PFSK-1 (cell line): ENCODE measurements around the gene URB2.

Experiments used
- FOXP2 ChIP-seq: optimal IDR thresholded peaks from 2 replicates; pipeline ENCODE3; 2011; ENCODE audit warnings: borderline replicate concordance, control low read depth, inconsistent platforms; ENCODE audit not compliant: insufficient read depth; ENCODE audit errors: extremely low read length, extremely low read depth
- POLR2AphosphoS5 ChIP-seq: IDR thresholded peaks from 2 replicates; pipeline ENCODE4 v1.6.1; 2012; ENCODE audit warnings: low read depth, mild to moderate bottlenecking, control low read depth, low read length, moderate library complexity
- SIN3A ChIP-seq: IDR thresholded peaks from 2 replicates; pipeline ENCODE4 v1.6.1; 2012; ENCODE audit warnings: mild to moderate bottlenecking, low read length, moderate library complexity, borderline replicate concordance; ENCODE audit not compliant: insufficient read depth
- TAF1 ChIP-seq: IDR thresholded peaks from 2 replicates; pipeline ENCODE4 v1.6.1; 2012; ENCODE audit warnings: low read length, control low read depth, borderline replicate concordance; ENCODE audit not compliant: insufficient read depth
- TF ChIP-seq, protein P1 (sequence below), 2 experiments: IDR thresholded peaks; 2 replicates each; pipeline versions ENCODE4 v1.6.1 to v1.8.0; 2011 to 2012; ENCODE audit warnings: low read depth in 2 of 2, low read length in 2 of 2, control low read depth in 1 of 2, inconsistent platforms in 1 of 2, mild to moderate bottlenecking in 1 of 2, moderate library complexity in 1 of 2; ENCODE audit not compliant: insufficient read depth in 1 of 2

DNA sequence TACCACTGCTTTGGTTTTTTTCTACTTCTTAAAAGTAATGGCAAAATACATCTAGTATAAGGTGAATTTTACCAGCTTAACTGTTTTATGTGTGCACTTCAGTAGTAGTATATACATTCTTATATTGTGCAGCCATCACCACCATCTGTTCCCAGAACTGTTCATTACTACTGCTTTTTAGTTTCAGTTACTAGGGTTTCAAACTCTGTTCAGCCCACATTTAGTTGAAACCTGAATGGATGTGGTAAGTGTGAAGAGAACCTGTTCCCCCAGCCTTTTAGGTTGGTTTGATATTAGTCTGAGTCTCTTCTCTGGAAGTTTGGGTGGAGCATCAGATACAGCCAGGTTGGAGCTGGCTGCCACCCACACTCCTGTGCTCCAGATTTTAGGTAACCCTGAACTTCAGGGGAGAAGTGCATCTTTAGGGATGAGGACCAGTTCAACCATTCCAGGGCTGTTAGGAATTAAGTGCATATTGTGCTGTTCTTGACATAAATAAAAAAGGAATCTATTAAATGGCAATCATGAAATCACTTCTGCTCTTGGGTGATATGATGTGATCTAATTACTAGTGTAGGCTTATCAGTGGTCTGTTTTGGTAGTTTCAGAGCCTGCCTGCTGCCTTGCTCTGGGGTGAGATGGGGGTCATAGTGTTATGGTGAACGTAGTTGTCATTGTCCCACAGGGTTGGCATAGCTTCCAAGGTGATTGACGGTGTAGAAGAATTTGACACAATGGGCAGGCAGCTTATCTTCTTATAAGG lies 32.1 kb downstream of the URB2 start:
- TF ChIP-seq POLR2AphosphoS5, result no peak
- TF ChIP-seq, protein P1, sequence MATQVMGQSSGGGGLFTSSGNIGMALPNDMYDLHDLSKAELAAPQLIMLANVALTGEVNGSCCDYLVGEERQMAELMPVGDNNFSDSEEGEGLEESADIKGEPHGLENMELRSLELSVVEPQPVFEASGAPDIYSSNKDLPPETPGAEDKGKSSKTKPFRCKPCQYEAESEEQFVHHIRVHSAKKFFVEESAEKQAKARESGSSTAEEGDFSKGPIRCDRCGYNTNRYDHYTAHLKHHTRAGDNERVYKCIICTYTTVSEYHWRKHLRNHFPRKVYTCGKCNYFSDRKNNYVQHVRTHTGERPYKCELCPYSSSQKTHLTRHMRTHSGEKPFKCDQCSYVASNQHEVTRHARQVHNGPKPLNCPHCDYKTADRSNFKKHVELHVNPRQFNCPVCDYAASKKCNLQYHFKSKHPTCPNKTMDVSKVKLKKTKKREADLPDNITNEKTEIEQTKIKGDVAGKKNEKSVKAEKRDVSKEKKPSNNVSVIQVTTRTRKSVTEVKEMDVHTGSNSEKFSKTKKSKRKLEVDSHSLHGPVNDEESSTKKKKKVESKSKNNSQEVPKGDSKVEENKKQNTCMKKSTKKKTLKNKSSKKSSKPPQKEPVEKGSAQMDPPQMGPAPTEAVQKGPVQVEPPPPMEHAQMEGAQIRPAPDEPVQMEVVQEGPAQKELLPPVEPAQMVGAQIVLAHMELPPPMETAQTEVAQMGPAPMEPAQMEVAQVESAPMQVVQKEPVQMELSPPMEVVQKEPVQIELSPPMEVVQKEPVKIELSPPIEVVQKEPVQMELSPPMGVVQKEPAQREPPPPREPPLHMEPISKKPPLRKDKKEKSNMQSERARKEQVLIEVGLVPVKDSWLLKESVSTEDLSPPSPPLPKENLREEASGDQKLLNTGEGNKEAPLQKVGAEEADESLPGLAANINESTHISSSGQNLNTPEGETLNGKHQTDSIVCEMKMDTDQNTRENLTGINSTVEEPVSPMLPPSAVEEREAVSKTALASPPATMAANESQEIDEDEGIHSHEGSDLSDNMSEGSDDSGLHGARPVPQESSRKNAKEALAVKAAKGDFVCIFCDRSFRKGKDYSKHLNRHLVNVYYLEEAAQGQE (IDR thresholded peaks at IDR 0.05; ENCODE audit: insufficient read depth in 1 of 2, low read depth in 2 of 2, low read length in 2 of 2), result no peak
- TF ChIP-seq TAF1, result no peak
- no peak for TF ChIP-seq SIN3A
- TF ChIP-seq FOXP2, result no peak
